Mucosa of descending colon (tissue), 3 donors: ENCODE data around the gene SAMD3. TPM values are rescaled to one million over a fixed set of nuclear protein-coding genes. Genes with fewer than 3 reads are reported as not detected.
"Not testable (repeated sequence)": the region's sequence is repeated elsewhere in the genome, so short reads cannot be mapped to it uniquely, and the experiment has no call there.

Experiments used
- ATAC-seq: fragments of 200-7000 bp; cut with Tn5 transposase; one replicate; pipeline ENCODE4 v1.9.1; 2020; ENCODE audit warnings: mild to moderate bottlenecking, moderate library complexity
- DNase-seq, 3 donors: peaks; one replicate each; pipeline ENCODE4 v3.0.0-alpha.2; 2020
- H3K36me3 ChIP-seq: fragments of 200-600 bp; one replicate; pipeline ENCODE4 v1.8.0; 2021; ENCODE audit warnings: low read depth, mild to moderate bottlenecking
- H3K4me1 ChIP-seq: fragments of 200-600 bp; one replicate; pipeline ENCODE4 v1.8.0; 2021; ENCODE audit warnings: low read depth, mild to moderate bottlenecking
- H3K4me3 ChIP-seq: fragments of 200-600 bp; one replicate; pipeline ENCODE4 v1.8.0; 2021; ENCODE audit warnings: mild to moderate bottlenecking
- H3K9me3 ChIP-seq: fragments of 200-600 bp; one replicate; pipeline ENCODE4 v1.8.0; 2021; ENCODE audit warnings: mild to moderate bottlenecking
- CTCF ChIP-seq: fragments of 200-600 bp; IDR thresholded peaks from one replicate; pipeline ENCODE4 v1.8.0; 2022; ENCODE audit warnings: antibody characterized with exemption, mild to moderate bottlenecking
- intact Hi-C, 2 donors: fragments of 100-400 bp; cut with DNase I in 1 of 2; cut with micrococcal nuclease in 1 of 2; formaldehyde crosslinking; loops; one replicate each; pipeline versions ENCODE4 v1.11.0 to v1.11.1; 2022; cut with DNase I, micrococcal nuclease
- total RNA-seq, 3 donors: library from RNA; stranded (reverse); fragmentation: NEBNext Ultra II Directional in 2 of 3; extraction: Animal tissue kit (Norgen Biotek cat#: 25700) in 2 of 3; gene quantifications; one replicate each; pipeline versions ENCODE4 v1.2.1 to v1.2.4, GENCODE V29; 2021 to 2023
- donor health status: DM: no; HTN: no; CAD: no; lungs with moderate emphysema.
- donor health status: DM: no; HTN: no; CAD: no.
- donor health status: DM: no; HTN: yes; CAD: no.

Gene SAMD3
- total RNA-seq, 3 donors from 2014 or later = 0.90 to 5.4 (median 1.7) TPM

DNA sequence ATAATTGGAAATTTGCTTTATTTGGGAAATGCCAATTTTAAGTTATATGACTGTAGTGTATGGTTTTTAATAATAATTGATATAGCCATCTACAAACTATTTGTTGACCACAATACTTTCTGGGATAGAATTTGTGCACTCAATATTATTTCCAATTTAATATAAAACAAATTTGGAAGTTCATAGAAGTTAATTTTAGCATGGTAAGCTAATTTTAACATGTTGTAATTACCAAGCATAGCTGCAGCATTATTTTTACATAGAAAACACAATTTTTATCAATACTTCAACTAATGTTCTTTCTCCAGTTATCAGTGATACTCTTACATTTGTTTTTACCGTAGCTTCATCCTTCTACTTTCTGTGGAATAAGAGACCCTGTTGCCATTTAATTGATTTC, 103.5 kb downstream of the SAMD3 start:
- H3K4me3 ChIP-seq = no peak overlapping the region
- intact Hi-C loops = no loop called here
- no peak for TF ChIP-seq CTCF
- DNase-seq (no peak), ATAC-seq (no peak)
- H3K9me3 ChIP-seq = no peaks in the 10 kb centered on the region
- H3K4me1 ChIP-seq = no peaks in the 10 kb centered on the region
- H3K36me3 ChIP-seq = no peaks in the 10 kb centered on the region

DNA sequence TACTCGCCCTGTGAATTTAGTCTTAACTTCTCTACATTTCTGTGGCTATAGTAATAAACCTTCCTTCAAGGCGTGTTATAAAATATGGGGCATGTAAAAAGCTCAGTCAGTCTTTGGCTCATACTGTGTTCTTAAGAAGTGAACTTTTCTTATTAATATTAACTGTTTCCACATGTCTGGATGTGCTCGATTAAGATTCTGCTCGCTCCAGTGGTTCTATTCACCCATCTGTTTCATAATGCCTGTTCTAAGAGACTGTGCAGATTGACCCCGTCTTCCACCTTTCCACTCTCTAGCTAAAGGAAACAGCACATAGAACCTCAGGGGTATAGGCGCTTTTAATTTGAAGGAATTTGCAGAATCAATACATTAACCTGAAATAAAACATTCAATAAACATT, 104.5 kb downstream of the SAMD3 start:
- DNase-seq = no peak

DNA sequence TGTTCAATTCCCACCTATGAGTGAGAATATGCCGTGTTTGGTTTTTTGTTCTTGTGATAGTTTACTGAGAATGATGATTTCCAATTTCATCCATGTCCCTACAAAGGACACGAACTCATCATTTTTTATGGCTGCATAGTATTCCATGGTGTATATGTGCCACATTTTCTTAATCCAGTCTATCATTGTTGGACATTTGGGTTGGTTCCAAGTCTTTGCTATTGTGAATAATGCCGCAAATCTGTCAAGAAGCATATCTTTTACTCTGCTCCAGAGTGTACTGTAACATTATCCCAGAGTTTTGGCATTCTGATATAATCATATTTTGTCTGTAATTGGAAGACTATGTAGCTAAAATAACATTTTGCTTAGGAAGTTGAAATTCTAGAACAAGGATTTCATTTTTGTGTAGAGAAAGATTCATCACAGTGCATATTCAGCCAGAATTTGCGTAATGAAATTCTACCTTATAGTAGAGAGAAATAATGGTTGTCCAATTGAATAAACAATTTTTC, 105.5 kb downstream of the SAMD3 start:
- intact Hi-C loops, H3K36me3 ChIP-seq, H3K4me3 ChIP-seq, H3K9me3 ChIP-seq, ATAC-seq, H3K4me1 ChIP-seq, DNase-seq: not testable (repeated sequence)

More for the DNA sequence above, 104.5 kb downstream of the SAMD3 start:
- no peaks in the 10 kb centered on the region for H3K4me1 ChIP-seq
- ATAC-seq = no peak
- no peaks in the 10 kb centered on the region for H3K9me3 ChIP-seq
- TF ChIP-seq CTCF = no peak
- no peaks in the 10 kb centered on the region for H3K36me3 ChIP-seq
- H3K4me3 ChIP-seq = no peak overlapping the region
- intact Hi-C loops = no loop called here

- ATAC-seq (no peak), DNase-seq (no peak)
- Histone ChIP-seq H3K4me3 (no peak overlapping the region), H3K9me3 (no peaks in the 10 kb centered on the region), H3K4me1 (no peaks in the 10 kb centered on the region), H3K36me3 (no peaks in the 10 kb centered on the region)
- no peak for TF ChIP-seq CTCF
- intact Hi-C loops = no loop called here
Measured at GRCh38 chr6:130116273-130116672, 106.5 kb downstream of the SAMD3 start.

- H3K4me1 ChIP-seq = no peaks in the 10 kb centered on the region
- H3K36me3 ChIP-seq = no peaks in the 10 kb centered on the region
- intact Hi-C loops = no loop called here
- DNase-seq (no peak), ATAC-seq (peak; percentile 56)
- TF ChIP-seq CTCF = no peak
- no peaks in the 10 kb centered on the region for H3K9me3 ChIP-seq
- no peak overlapping the region for H3K4me3 ChIP-seq
Measured at GRCh38 chr6:130115036-130115435, 107.7 kb downstream of the SAMD3 start.

GRCh38 chr6:130113201-130113710, 109.5 kb downstream of the SAMD3 start:
- no peaks in the 10 kb centered on the region for H3K4me1 ChIP-seq
- H3K4me3 ChIP-seq = no peak overlapping the region
- no peak for TF ChIP-seq CTCF
- ATAC-seq = no peak
- DNase-seq = no peak
- intact Hi-C loops = no loop called here
- H3K9me3 ChIP-seq = no peaks in the 10 kb centered on the region
- no peaks in the 10 kb centered on the region for H3K36me3 ChIP-seq
